Spinal cord (tissue), 10 donors: ENCODE data around the gene RGR. TPM values are rescaled to one million over a fixed set of nuclear protein-coding genes. Genes with fewer than 3 reads are reported as not detected.

ENCODE experiments used
- DNase-seq, 6 donors: peaks; one replicate each; pipeline versions ENCODE4 v3.0.0 to v3.0.0-alpha.2; 2013 to 2015; ENCODE audit warnings: low spot score in 6 of 6, low read depth in 4 of 6
- H3K27ac ChIP-seq: one replicate; pipeline ENCODE4 v1.5.1; 2013; ENCODE audit warnings: low read depth, low read length, control low read depth
- H3K27me3 ChIP-seq: one replicate; pipeline ENCODE4 v1.6.1; 2013; ENCODE audit warnings: low read length; ENCODE audit not compliant: control insufficient read depth, insufficient read depth
- H3K36me3 ChIP-seq: one replicate; pipeline ENCODE4 v1.6.1; 2013; ENCODE audit warnings: low read length; ENCODE audit not compliant: control insufficient read depth, insufficient read depth
- H3K4me1 ChIP-seq: one replicate; pipeline ENCODE4 v1.6.1; 2013; ENCODE audit warnings: low read length; ENCODE audit not compliant: control insufficient read depth, insufficient read depth
- H3K4me3 ChIP-seq: one replicate; pipeline ENCODE4 v1.5.1; 2013; ENCODE audit warnings: low read depth, low read length, control low read depth
- H3K9me3 ChIP-seq: one replicate; pipeline ENCODE4 v1.6.1; 2013; ENCODE audit warnings: low read length; ENCODE audit not compliant: control insufficient read depth, insufficient read depth
- WGBS: methylation state at CpG from one replicate; pipeline ENCODE4 v1.1.5; 2013; ENCODE audit warnings: missing lambda C conversion rate; ENCODE audit not compliant: insufficient coverage; 5-methylcytosine and 5-hydroxymethylcytosine counted together
- polyA plus RNA-seq, 2 donors: library from polyadenylated mRNA; unstranded; fragments of 120-200 nt; gene quantifications; one replicate each; pipeline ENCODE4 v1.2.1, GENCODE V29; 2013; ENCODE audit not compliant: insufficient read length in 2 of 2
- total RNA-seq, 2 donors: library from RNA; depleted of rRNA in 1 of 2; stranded (reverse); fragments of 120-200 nt in 1 of 2; fragments of >200 nt in 1 of 2; gene quantifications; one replicate each; pipeline versions ENCODE4 v1.2.3 to v1.2.4, GENCODE V29; 2013 to 2014
- donor health status: healthy.

Gene RGR
- total and polyA plus RNA-seq, 4 donors = 3.4 to 12.1 (median 6.3) TPM

- Histone ChIP-seq H3K4me1 (no peaks in the 10 kb centered on the region), H3K36me3 (no peaks in the 10 kb centered on the region), H3K4me3 (no peak overlapping the region), H3K27ac (no peak overlapping the region), H3K9me3 (no peaks in the 10 kb centered on the region), H3K27me3 (no peaks in the 10 kb centered on the region)
- peak in 1 of 6 donors; percentile 35 for DNase-seq
- no CpG with 5 or more reads among the region's 1 CpG for WGBS
These were observed 44.8 kb downstream of the RGR start for GRCh38 chr10:84289521-84290200.

DNA sequence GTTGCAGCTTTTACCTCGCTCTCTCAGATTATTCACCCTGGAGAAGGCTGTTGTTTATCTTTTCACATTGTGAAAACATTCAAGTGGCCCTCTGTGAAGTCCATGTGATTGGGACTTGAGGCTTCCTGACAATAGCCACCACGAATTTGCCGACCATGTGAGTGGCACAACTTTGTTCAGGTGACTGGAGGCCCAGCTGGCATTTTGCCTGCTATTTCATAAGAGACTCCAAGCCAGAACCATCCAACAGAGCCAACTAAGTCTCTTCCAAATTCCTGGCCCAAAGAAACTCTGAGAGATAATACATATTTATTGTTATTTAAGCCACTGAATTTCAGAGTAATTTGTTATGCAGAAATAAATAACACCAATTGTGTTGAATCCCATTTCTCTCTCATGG, 45.4 kb downstream of the RGR start:
- no peak overlapping the region for H3K4me3 ChIP-seq
- DNase-seq = no peak

GRCh38 chr10:84291384-84291783, 46.5 kb downstream of the RGR start:
- Histone ChIP-seq H3K4me3 (no peak overlapping the region), H3K27ac (no peak overlapping the region), H3K4me1 (peaks cover 6% of the 10 kb centered on the region), H3K36me3 (no peaks in the 10 kb centered on the region), H3K27me3 (no peaks in the 10 kb centered on the region), H3K9me3 (no peaks in the 10 kb centered on the region)
- 50% methylated on average over 1 of the region's 1 CpG for WGBS
- DNase-seq = peak in 1 of 6 donors; percentile 70

More for the DNA sequence above, 45.4 kb downstream of the RGR start:
- Histone ChIP-seq H3K27ac (no peak overlapping the region), H3K27me3 (no peaks in the 10 kb centered on the region), H3K9me3 (no peaks in the 10 kb centered on the region), H3K36me3 (no peaks in the 10 kb centered on the region), H3K4me1 (no peaks in the 10 kb centered on the region)
- 76% methylated on average over 2 of the region's 3 CpGs for WGBS

GRCh38 chr10:84292502-84292901, 47.6 kb downstream of the RGR start:
- Histone ChIP-seq H3K4me3 (no peak overlapping the region), H3K9me3 (no peaks in the 10 kb centered on the region), H3K36me3 (no peaks in the 10 kb centered on the region), H3K27me3 (no peaks in the 10 kb centered on the region), H3K27ac (no peak overlapping the region), H3K4me1 (peaks cover 13% of the 10 kb centered on the region)
- no peak for DNase-seq
- WGBS = no CpG with 5 or more reads among the region's 2 CpGs

- Histone ChIP-seq H3K9me3 (no peaks in the 10 kb centered on the region), H3K4me1 (peaks cover 16% of the 10 kb centered on the region), H3K27ac (no peak overlapping the region), H3K4me3 (no peak overlapping the region), H3K27me3 (no peaks in the 10 kb centered on the region), H3K36me3 (no peaks in the 10 kb centered on the region)
- WGBS = 100% methylated on average over 1 of the region's 1 CpG
- no peak for DNase-seq
These were observed 48.3 kb downstream of the RGR start for GRCh38 chr10:84293171-84293570.

DNA sequence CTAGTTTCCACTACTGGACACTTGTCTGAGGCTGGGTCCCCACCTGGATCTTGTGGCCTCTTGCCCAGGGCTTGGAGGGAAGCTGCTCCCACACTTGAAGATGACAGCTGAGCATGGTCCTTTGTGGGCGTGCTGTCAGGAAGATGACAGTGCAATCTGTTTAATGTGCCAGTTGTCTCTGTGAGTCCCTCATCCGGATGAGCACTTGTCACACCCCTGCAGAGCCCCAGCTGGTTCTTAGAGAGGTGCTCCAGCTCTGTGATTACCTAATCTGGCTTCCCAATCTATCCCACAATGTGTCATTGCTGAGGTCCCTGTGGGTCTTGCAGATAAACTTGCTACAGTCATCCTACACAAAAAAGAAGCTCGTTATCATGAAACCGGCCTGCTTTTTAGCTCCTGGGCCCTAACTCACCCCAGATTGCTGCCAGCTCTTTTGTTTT, 48.7 kb downstream of the RGR start:
- no peaks in the 10 kb centered on the region for H3K36me3 ChIP-seq
- WGBS = 58% methylated on average over 4 of the region's 4 CpGs
- no peaks in the 10 kb centered on the region for H3K27me3 ChIP-seq
- peaks cover 20% of the 10 kb centered on the region for H3K4me1 ChIP-seq
- H3K4me3 ChIP-seq = no peak overlapping the region
- no peaks in the 10 kb centered on the region for H3K9me3 ChIP-seq
- no peak overlapping the region for H3K27ac ChIP-seq
- DNase-seq = peak in 1 of 6 donors; percentile 24

DNA sequence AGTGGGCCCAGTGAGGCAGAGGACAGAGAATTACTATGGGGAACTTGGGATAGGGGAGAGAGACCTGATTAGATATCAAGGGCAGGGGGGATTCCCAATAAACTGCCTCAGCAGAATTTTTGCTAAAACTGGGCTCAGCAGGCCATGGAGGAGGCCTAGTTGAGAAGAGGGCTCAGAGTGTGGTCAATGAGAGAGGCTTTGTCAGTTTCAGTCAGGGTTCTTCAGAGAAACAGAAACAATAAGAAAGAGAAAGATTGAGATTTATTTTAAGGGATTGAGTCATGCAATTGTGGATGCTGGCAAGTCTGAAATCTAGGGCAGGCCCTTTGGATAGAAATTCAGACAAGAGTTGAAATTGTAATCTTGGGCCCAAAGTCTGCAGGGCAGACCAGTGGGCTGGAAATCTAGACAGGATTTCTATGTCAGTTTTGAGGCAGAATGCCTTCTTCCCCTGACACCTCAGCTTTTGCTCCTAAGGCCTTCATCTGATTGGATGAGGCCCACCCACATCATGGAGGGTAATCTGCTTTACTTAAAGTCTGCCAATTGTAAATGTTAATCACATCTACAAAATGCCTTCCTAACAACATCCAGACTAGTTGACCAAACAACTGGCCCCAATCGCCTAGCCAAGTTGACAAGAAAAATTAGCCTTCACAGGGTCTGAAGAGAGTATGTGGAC, 50.1 kb downstream of the RGR start:
- H3K9me3 ChIP-seq = no peaks in the 10 kb centered on the region
- peaks cover 20% of the 10 kb centered on the region for H3K4me1 ChIP-seq
- H3K27me3 ChIP-seq = no peaks in the 10 kb centered on the region
- no peak for DNase-seq
- H3K36me3 ChIP-seq = no peaks in the 10 kb centered on the region
- H3K4me3 ChIP-seq = no peak overlapping the region
- WGBS = 100% methylated on average over 1 of the region's 1 CpG
- no peak overlapping the region for H3K27ac ChIP-seq

GRCh38 chr10:84296091-84296981, 51.5 kb downstream of the RGR start:
- H3K4me3 ChIP-seq = no peak overlapping the region
- H3K9me3 ChIP-seq = no peaks in the 10 kb centered on the region
- H3K27me3 ChIP-seq = no peaks in the 10 kb centered on the region
- peak in 3 of 6 donors; percentile 25 to 43 (median 39) for DNase-seq
- no peaks in the 10 kb centered on the region for H3K36me3 ChIP-seq
- 60% methylated on average over 4 of the region's 10 CpGs for WGBS
- peak overlapping the region; percentile 49 for H3K27ac ChIP-seq
- peaks cover 20% of the 10 kb centered on the region for H3K4me1 ChIP-seq

GRCh38 chr10:84298057-84298456, 53.2 kb downstream of the RGR start:
- Histone ChIP-seq H3K27ac (peak overlapping the region; percentile 7), H3K4me3 (no peak overlapping the region), H3K9me3 (no peaks in the 10 kb centered on the region), H3K4me1 (peaks cover 20% of the 10 kb centered on the region), H3K27me3 (no peaks in the 10 kb centered on the region), H3K36me3 (no peaks in the 10 kb centered on the region)
- DNase-seq = peak in 4 of 6 donors; percentile 40 to 81 (median 64)
- WGBS = 55% methylated on average over 2 of the region's 3 CpGs
